Fibroblast of mammary gland (primary cell): ENCODE data around the gene PDE6A.

Experiments used
- DNase-seq: peaks from one replicate; pipeline ENCODE4 v3.0.0-alpha.2; 2010; ENCODE audit warnings: low read depth
- H3K4me3 ChIP-seq: 2 replicates; pipeline ENCODE4 v1.5.1; 2011; ENCODE audit warnings: low read depth, mild to moderate bottlenecking, low read length, moderate library complexity; ENCODE audit not compliant: control insufficient read depth
- CTCF ChIP-seq: conservative IDR thresholded peaks from 2 replicates; pipeline ENCODE4 v1.5.1; 2011; ENCODE audit warnings: low read depth, low read length, inconsistent platforms; ENCODE audit not compliant: control insufficient read depth, insufficient read depth

Gene PDE6A

DNA sequence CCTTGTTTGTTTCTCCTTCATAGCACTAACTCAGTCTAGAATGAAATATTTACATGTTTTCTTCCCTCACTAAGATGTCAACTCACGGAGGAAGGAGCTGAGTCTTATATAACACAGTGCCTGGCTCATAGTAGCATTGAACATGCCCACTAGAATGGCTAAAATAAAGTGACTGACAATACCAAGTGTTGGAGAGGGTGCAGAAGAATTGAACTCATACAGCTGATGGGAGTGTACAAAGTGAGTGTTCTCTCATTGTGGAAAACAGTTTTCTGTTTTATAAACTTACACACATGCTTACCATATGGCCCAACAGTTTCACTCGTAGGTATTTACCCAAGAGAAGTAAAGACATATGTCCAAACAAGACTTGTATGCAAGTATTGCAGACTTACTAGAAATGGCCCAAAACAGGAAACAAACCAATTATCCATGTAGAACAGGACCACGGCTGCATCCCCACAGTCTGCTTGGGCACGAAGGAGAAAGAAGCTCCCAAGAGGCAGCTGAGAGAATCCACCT is 127.0 kb downstream of the PDE6A start:
- no peak overlapping the region for H3K4me3 ChIP-seq
- no peak for DNase-seq
- TF ChIP-seq CTCF = no peak

DNA sequence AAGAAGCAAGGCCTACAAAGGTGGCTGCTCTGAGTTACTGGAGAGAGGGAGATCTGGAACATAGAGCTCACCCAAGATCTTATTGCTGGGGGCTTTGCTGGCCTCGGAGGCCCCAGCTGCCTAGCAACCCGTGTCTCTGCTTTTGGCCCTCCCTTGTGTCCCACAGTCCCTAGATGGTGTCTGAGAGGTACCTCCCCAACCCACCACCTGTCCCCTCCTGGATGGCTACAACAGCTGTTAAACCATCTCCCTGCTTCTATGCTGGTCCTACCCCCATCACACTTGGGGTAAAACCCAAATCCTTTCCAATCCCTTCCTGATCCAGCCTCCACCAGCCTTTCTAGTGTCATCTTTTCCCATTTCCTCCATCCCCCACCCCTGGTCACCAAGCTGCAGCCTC is 127.9 kb downstream of the PDE6A start:
- no peak for TF ChIP-seq CTCF
- no peak overlapping the region for H3K4me3 ChIP-seq
- no peak for DNase-seq

DNA sequence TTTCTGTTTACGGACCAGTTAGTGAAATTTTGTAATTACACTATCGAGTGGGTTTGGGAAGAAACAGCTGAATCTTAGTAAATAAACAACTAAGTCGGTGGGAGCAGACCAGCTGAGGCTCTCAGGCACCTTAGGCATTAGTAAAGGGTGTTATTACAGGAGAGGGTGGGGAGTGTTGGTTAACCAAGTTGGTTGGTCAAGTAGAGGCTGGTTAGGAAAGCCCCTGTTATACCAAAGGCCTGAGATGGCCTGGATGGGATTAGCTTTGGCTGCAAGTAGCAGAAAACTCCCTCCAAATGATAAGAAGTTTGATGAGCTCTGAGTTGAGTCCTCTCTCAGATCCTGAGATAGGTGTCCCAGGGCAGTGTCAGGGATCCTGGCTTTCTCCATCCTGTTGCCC is 133.1 kb downstream of the PDE6A start:
- no peak for TF ChIP-seq CTCF
- no peak overlapping the region for H3K4me3 ChIP-seq
- DNase-seq = no peak

GRCh38 chr5:149810856-149811255 is 133.7 kb downstream of the PDE6A start:
- no peak overlapping the region for H3K4me3 ChIP-seq
- no peak for TF ChIP-seq CTCF
- DNase-seq = no peak

DNA sequence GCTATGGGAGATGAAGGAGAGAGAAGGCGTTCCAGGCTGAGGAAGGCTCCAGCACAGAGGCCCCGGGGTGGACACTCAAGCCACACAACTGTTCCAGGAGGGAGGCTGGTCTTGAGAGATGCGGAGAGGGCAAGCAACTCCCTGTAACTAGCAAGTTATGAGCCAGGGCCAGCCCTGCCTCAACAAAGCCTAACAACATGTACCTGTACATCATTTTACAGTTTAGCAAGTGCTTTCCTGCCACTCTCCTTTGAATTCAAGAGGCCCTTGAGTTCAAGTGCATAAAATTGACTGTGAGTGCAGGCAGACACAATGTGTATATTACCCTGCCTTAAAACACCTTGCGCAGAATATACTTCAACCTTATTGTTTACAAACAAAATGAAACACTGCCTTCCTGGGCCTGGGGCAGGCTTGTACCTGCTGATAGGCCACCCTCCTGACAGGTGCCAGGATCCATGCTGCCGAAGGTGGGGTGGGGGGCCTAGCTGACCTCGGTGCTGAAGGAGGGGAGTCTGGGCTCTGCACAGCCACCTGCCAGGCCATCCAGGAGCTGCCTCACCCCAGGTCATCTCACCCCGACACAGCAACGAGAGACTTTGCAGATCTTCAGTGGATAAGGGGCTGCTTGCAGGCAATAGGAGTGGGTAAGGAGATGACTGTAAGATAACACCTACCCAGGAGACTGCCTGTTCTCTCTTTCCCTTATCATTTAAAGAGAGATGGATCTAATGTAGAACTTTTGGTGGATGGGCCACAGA is 134.5 kb downstream of the PDE6A start:
- DNase-seq = no peak
- TF ChIP-seq CTCF = no peak
- no peak overlapping the region for H3K4me3 ChIP-seq

DNA sequence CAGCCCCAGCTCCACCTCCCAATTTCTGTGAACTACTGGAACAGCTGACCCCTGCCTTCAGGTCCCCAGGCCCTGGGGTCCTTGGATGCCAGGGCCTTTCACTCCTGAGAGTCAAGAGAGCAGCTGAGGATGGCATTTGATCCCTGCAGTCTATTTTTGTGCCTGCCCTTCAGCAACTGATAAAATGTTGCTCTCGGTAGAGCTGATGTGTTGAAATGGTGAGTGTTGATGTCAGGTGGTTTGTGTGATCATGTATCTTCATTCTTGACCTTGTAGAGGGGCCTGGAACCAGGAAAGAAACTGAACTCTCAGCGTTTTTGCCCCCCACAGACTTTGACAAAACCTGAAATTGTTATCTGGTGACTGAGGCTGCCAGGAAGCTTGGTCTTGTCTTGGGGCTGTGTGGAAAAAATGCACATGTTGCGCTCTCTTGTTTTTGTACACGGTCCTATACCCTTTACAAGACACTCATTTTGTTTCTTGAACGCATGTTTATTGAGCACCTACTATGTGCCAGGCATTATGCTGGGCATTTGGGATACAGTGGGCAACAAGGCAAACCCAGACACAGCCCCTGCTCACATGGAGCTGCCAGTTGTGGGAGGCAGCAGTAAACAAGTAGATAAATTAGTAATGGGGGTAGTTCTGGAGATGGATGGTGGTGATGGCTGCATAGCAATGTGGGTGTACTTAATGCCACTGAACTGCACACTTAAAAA is 136.2 kb downstream of the PDE6A start:
- no peak for DNase-seq
- no peak overlapping the region for H3K4me3 ChIP-seq
- TF ChIP-seq CTCF = no peak
